Upper lobe of left lung (tissue), 4 donors: ENCODE results near the gene PITPNM1.

Source experiments
- CTCF ChIP-seq, 6 experiments: fragments of 450-650 bp in 4 of 6; fragments of 200-600 bp in 2 of 6; sonication (generic) in 2 of 6; IDR thresholded peaks; one replicate each; pipeline ENCODE4 v1.5.1; 2016 to 2019; ENCODE audit warnings: antibody characterized with exemption in 6 of 6
- EP300 ChIP-seq, 4 donors: sonication (generic); formaldehyde crosslinking; IDR thresholded peaks; one replicate each; pipeline ENCODE4 v1.5.1; 2017; ENCODE audit warnings: antibody characterized with exemption in 4 of 4, control low read depth in 2 of 4
- POLR2AphosphoS5 ChIP-seq, 2 donors: sonication (generic); formaldehyde crosslinking; IDR thresholded peaks; one replicate each; pipeline ENCODE4 v1.5.1; 2017; ENCODE audit warnings: antibody characterized with exemption in 2 of 2

- TF ChIP-seq EP300 (IDR thresholded peaks at IDR 0.05) (no peak), CTCF (IDR thresholded peaks at IDR 0.05) (no peak), POLR2AphosphoS5 (IDR thresholded peaks at IDR 0.05) (no peak)
Measured at GRCh38 chr11:67500831-67501715, 4.1 kb downstream of the PITPNM1 start.
